IMR-90 (cell line): ENCODE data around the gene LDB2. TPM values are rescaled to one million over a fixed set of nuclear protein-coding genes. Genes with fewer than 3 reads are reported as not detected.

ENCODE experiments used
- ATAC-seq: fragments of 200-7000 bp; cut with Tn5 transposase; 2 replicates; pipeline ENCODE4 v1.9.1; 2020; ENCODE audit warnings: low read depth, mild to moderate bottlenecking, moderate library complexity
- BruUV-seq: library from RNA; stranded (reverse); fragments of 400-500 nt; replicated peaks from 2 replicates; lab custom pipeline; 2021; lab: Mats Ljungman, UMichigan
- CTCF ChIA-PET: fragments of 300-600 bp; formaldehyde crosslinking; extraction: SDS; loops from one replicate; lab custom pipeline; 2021; ENCODE audit warnings: antibody characterized with exemption; lab: Yijun Ruan, JAX
- POLR2A ChIA-PET: fragments of 300-600 bp; sonication (Branson Sonifier 250); formaldehyde crosslinking; loops from one replicate; lab custom pipeline; 2022; ENCODE audit warnings: antibody characterized with exemption; ENCODE audit not compliant: unreplicated experiment; lab: Charles Lee
- DNase-seq: peaks from one replicate; pipeline ENCODE4 v3.0.0; 2013
- H2AFZ ChIP-seq: replicated peaks from 2 replicates; pipeline ENCODE3; 2013; ENCODE audit warnings: low read length, mild to moderate bottlenecking; ENCODE audit not compliant: poor library complexity
- H2AK5ac ChIP-seq: 2 replicates; pipeline ENCODE4 v1.6.1; 2013; ENCODE audit warnings: low read depth, low read length, inconsistent platforms
- H2AK9ac ChIP-seq: replicated peaks from 2 replicates; pipeline ENCODE3; 2013; ENCODE audit warnings: mild to moderate bottlenecking, low read depth, low read length, moderate library complexity; ENCODE audit not compliant: poor library complexity
- H2BK120ac ChIP-seq: 2 replicates; pipeline ENCODE4 v1.6.1; 2013; ENCODE audit warnings: low read depth, low read length, inconsistent platforms
- H2BK15ac ChIP-seq: 3 replicates; pipeline ENCODE4 v1.6.1; 2013; ENCODE audit warnings: low read depth, low read length, inconsistent platforms
- H2BK20ac ChIP-seq: 2 replicates; pipeline ENCODE4 v1.6.1; 2013; ENCODE audit warnings: low read depth, mild to moderate bottlenecking, inconsistent platforms, low read length, moderate library complexity
- H2BK5ac ChIP-seq: 2 replicates; pipeline ENCODE4 v1.6.1; 2013; ENCODE audit warnings: mild to moderate bottlenecking, low read depth, low read length, inconsistent platforms; ENCODE audit not compliant: poor library complexity, severe bottlenecking
- H3K14ac ChIP-seq: replicated peaks from 2 replicates; pipeline ENCODE4 v1.6.1; 2013; ENCODE audit warnings: low read depth, low read length, inconsistent platforms
- H3K18ac ChIP-seq: 2 replicates; pipeline ENCODE4 v1.6.1; 2013; ENCODE audit warnings: low read depth, low read length, control low read depth
- H3K23ac ChIP-seq: 2 replicates; pipeline ENCODE4 v1.6.1; 2013; ENCODE audit warnings: low read depth, low read length, inconsistent platforms
- H3K27ac ChIP-seq: 2 replicates; pipeline ENCODE4 v1.5.1; 2013; ENCODE audit warnings: mild to moderate bottlenecking, control low read depth, low read length; ENCODE audit not compliant: insufficient read depth
- H3K27me3 ChIP-seq: 2 replicates; pipeline ENCODE4 v1.6.1; 2013; ENCODE audit warnings: low read length; ENCODE audit not compliant: control insufficient read depth, insufficient read depth
- H3K36me3 ChIP-seq: 2 replicates; pipeline ENCODE4 v1.6.1; 2013; ENCODE audit warnings: low read length, mixed read lengths; ENCODE audit not compliant: control insufficient read depth, insufficient read depth
- H3K4ac ChIP-seq: 2 replicates; pipeline ENCODE4 v1.6.1; 2013; ENCODE audit warnings: low read depth, low read length, inconsistent platforms
- H3K4me1 ChIP-seq: 2 replicates; pipeline ENCODE4 v1.6.1; 2013; ENCODE audit warnings: low read length, mixed read lengths; ENCODE audit not compliant: control insufficient read depth, insufficient read depth
- H3K4me2 ChIP-seq: 2 replicates; pipeline ENCODE4 v1.6.1; 2013; ENCODE audit warnings: low read depth, mild to moderate bottlenecking, control low read depth, low read length, moderate library complexity
- H3K4me3 ChIP-seq: 2 replicates; pipeline ENCODE4 v1.5.1; 2013; ENCODE audit warnings: low read depth, mild to moderate bottlenecking, control low read depth, low read length, moderate library complexity; ENCODE audit not compliant: insufficient read depth
- H3K56ac ChIP-seq: 2 replicates; pipeline ENCODE4 v1.6.1; 2013; ENCODE audit warnings: low read length, inconsistent platforms; ENCODE audit not compliant: insufficient read depth; ENCODE audit errors: extremely low read depth
- H3K79me1 ChIP-seq, 2 experiments: 2 replicates each; pipeline ENCODE4 v1.6.1; 2013; ENCODE audit warnings: low read length in 2 of 2, inconsistent platforms in 1 of 2, low read depth in 1 of 2
- H3K9ac ChIP-seq: 2 replicates; pipeline ENCODE4 v1.6.1; 2013; ENCODE audit warnings: low read depth, low read length, control low read depth
- H3K9me1 ChIP-seq: 2 replicates; pipeline ENCODE4 v1.6.1; 2013; ENCODE audit warnings: low read length, inconsistent platforms; ENCODE audit not compliant: insufficient read depth
- H3K9me3 ChIP-seq: 2 replicates; pipeline ENCODE4 v1.6.1; 2013; ENCODE audit warnings: low read length; ENCODE audit not compliant: control insufficient read depth, insufficient read depth
- H4K20me1 ChIP-seq: 2 replicates; pipeline ENCODE4 v1.6.1; 2013; ENCODE audit warnings: low read length, inconsistent platforms; ENCODE audit not compliant: insufficient read depth
- H4K5ac ChIP-seq: 2 replicates; pipeline ENCODE4 v1.6.1; 2013; ENCODE audit warnings: mild to moderate bottlenecking, low read depth, low read length, control low read depth
- H4K8ac ChIP-seq, 2 experiments: 2 replicates each; pipeline ENCODE4 v1.6.1; 2013; ENCODE audit warnings: low read depth in 2 of 2, low read length in 2 of 2, control low read depth in 1 of 2, inconsistent platforms in 1 of 2
- H4K91ac ChIP-seq: 2 replicates; pipeline ENCODE4 v1.6.1; 2013; ENCODE audit warnings: low read depth, low read length, inconsistent platforms; ENCODE audit not compliant: insufficient read depth
- BHLHE40 ChIP-seq: fragments of 150-350 bp; IDR thresholded peaks from 2 replicates; pipeline ENCODE4 v1.6.1; 2016; ENCODE audit warnings: mild to moderate bottlenecking, low read depth, low read length
- CEBPB ChIP-seq: IDR thresholded peaks from 2 replicates; pipeline ENCODE4 v1.6.1; 2012; ENCODE audit warnings: low read depth, low read length, improper control_type of control experiment
- CHD1 ChIP-seq: IDR thresholded peaks from 2 replicates; pipeline ENCODE4 v1.6.1; 2012; ENCODE audit warnings: low read depth, low read length, improper control_type of control experiment
- MAFK ChIP-seq: IDR thresholded peaks from 2 replicates; pipeline ENCODE4 v1.6.1; 2012; ENCODE audit warnings: low read depth, low read length, improper control_type of control experiment
- MAZ ChIP-seq: IDR thresholded peaks from 2 replicates; pipeline ENCODE4 v1.6.1; 2012; ENCODE audit warnings: low read depth, mild to moderate bottlenecking, low read length, improper control_type of control experiment, moderate library complexity, borderline replicate concordance
- POLR2A ChIP-seq: IDR thresholded peaks from 2 replicates; pipeline ENCODE4 v1.6.1; 2012; ENCODE audit warnings: mild to moderate bottlenecking, low read depth, low read length
- RCOR1 ChIP-seq: IDR thresholded peaks from 2 replicates; pipeline ENCODE4 v1.6.1; 2012; ENCODE audit warnings: mild to moderate bottlenecking, low read length, improper control_type of control experiment; ENCODE audit not compliant: insufficient replicate concordance
- SMC3 ChIP-seq: fragments of 150-350 bp; IDR thresholded peaks from 2 replicates; pipeline ENCODE4 v1.6.1; 2016; ENCODE audit warnings: low read depth, mild to moderate bottlenecking, antibody characterized with exemption, low read length, moderate library complexity
- USF2 ChIP-seq: fragments of 150-350 bp; IDR thresholded peaks from 2 replicates; pipeline ENCODE4 v1.6.1; 2017; ENCODE audit warnings: mild to moderate bottlenecking, antibody characterized with exemption, low read length, low read depth
- WGBS, 2 experiments: methylation state at CpG; one replicate each; pipeline versions ENCODE4 v1.1.5 to v1.1.7; 2013; ENCODE audit warnings: missing lambda C conversion rate in 2 of 2; ENCODE audit not compliant: insufficient read length in 1 of 2; ENCODE audit errors: extremely low coverage in 2 of 2; 5-methylcytosine and 5-hydroxymethylcytosine counted together
- dilution Hi-C: fragments of 300-500 bp; cut with HindIII; formaldehyde crosslinking; loops from one replicate; pipeline ENCODE4 v1.14.3; 2018; ENCODE audit warnings: low sequenced_read_pairs; ENCODE audit not compliant: unreplicated experiment
- in situ Hi-C: fragments of 300-500 bp; cut with MboI; formaldehyde crosslinking; loops from 3 replicates; pipeline ENCODE4 v1.14.3; 2019; ENCODE audit warnings: low sequenced_read_pairs, inconsistent platforms, mixed read lengths
- intact Hi-C: fragments of 100-400 bp; cut with micrococcal nuclease; formaldehyde crosslinking; loops from 2 replicates; pipeline ENCODE4 v1.10.0; 2022
- polyA plus RNA-seq, 3 experiments: library from polyadenylated mRNA; depleted of rRNA; stranded (reverse); fragments of >200 nt; gene quantifications; 2 replicates each; pipeline ENCODE4 v1.2.3, GENCODE V29; 2012; ENCODE audit warnings: low replicate concordance in 1 of 3
- total RNA-seq: library from RNA; depleted of rRNA; stranded (reverse); fragments of >200 nt; gene quantifications from 2 replicates; pipeline ENCODE4 v1.2.3, GENCODE V29; 2012
- TF ChIP-seq, protein P1 (sequence below): fragments of 150-350 bp; IDR thresholded peaks from 2 replicates; pipeline ENCODE4 v1.6.1; 2016; ENCODE audit warnings: low read depth, mild to moderate bottlenecking, low read length, moderate library complexity, borderline replicate concordance
- TF ChIP-seq, protein P2 (sequence below): conservative IDR thresholded peaks from 2 replicates; pipeline ENCODE4 v1.5.1; 2012; ENCODE audit warnings: mild to moderate bottlenecking, low read depth, low read length, improper control_type of control experiment

Gene LDB2
- total and polyA plus RNA-seq, 2 of the 4 experiments (the other 2 are of a cell fraction): 67.9 to 116 TPM

DNA sequence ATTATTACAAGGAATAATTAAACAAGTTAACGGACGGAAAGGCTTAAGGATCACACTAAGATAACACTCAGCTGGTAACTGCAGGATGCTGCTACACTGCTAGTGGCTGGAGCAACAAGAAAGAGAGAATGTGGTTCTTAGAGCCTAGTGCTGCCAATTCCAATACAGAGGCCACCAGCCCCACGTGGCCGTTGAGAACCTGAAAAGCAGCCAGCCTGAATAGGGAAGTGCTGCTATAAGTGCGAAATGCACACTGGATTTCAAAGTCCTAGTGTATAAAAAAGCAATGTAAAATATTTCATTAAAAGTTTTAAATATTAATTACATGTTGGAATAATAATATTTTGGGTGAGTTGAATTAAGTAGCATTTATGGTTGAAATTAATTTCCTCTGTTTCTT is 414.9 kb downstream of the LDB2 start:
- no peaks in the 10 kb centered on the region for H3K79me1 ChIP-seq
- H3K14ac ChIP-seq: no peak overlapping the region
- no peak for ATAC-seq
- no peaks in the 10 kb centered on the region for H3K4me1 ChIP-seq
- no peak overlapping the region for H3K56ac ChIP-seq
- dilution Hi-C loops (no loop called here), intact Hi-C loops (no loop called here), in situ Hi-C loops (no loop called here)
- no peak overlapping the region for H3K27ac ChIP-seq
- H3K4me3 ChIP-seq: no peak overlapping the region
- H3K9me3 ChIP-seq: no peaks in the 10 kb centered on the region
- H2BK15ac ChIP-seq: no peak overlapping the region
- H4K8ac ChIP-seq: no peak overlapping the region
- H2BK20ac ChIP-seq: no peak overlapping the region
- no peak overlapping the region for H2BK5ac ChIP-seq
- no peaks in the 10 kb centered on the region for H3K36me3 ChIP-seq
- H2AK9ac ChIP-seq: no peak overlapping the region
- H3K9me1 ChIP-seq: no peaks in the 10 kb centered on the region
- H2AFZ ChIP-seq: no peak overlapping the region
- H3K4ac ChIP-seq: no peak overlapping the region
- POLR2A ChIA-PET: interaction anchor here (0.6 kb wide), 1 partner anchor 104 kb away, joined by 3 read pairs; no protein-coding TSS in a partner anchor
- H2AK5ac ChIP-seq: no peak overlapping the region
- WGBS, 2 experiments: no CpG with 5 or more reads among the region's 5 CpGs
- CTCF ChIA-PET: no interaction called here
- no peak overlapping the region for H3K18ac ChIP-seq
- H3K4me2 ChIP-seq: no peak overlapping the region
- no peak overlapping the region for H4K91ac ChIP-seq
- no peak for DNase-seq
- no peak overlapping the region for H3K9ac ChIP-seq
- no peak overlapping the region for H2BK120ac ChIP-seq
- no peak overlapping the region for H3K23ac ChIP-seq
- H4K20me1 ChIP-seq: no peaks in the 10 kb centered on the region
- peaks cover 10% of the 10 kb centered on the region for H3K27me3 ChIP-seq
- no peak for TF ChIP-seq CEBPB
- no peak for TF ChIP-seq BHLHE40
- no peak for TF ChIP-seq RCOR1
- TF ChIP-seq POLR2A: no peak
- TF ChIP-seq, protein P1, sequence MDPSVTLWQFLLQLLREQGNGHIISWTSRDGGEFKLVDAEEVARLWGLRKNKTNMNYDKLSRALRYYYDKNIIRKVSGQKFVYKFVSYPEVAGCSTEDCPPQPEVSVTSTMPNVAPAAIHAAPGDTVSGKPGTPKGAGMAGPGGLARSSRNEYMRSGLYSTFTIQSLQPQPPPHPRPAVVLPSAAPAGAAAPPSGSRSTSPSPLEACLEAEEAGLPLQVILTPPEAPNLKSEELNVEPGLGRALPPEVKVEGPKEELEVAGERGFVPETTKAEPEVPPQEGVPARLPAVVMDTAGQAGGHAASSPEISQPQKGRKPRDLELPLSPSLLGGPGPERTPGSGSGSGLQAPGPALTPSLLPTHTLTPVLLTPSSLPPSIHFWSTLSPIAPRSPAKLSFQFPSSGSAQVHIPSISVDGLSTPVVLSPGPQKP: no peak
- TF ChIP-seq USF2: no peak
- TF ChIP-seq MAZ: no peak
- no peak for TF ChIP-seq CHD1
- no peak for TF ChIP-seq MAFK
- TF ChIP-seq, protein P2, sequence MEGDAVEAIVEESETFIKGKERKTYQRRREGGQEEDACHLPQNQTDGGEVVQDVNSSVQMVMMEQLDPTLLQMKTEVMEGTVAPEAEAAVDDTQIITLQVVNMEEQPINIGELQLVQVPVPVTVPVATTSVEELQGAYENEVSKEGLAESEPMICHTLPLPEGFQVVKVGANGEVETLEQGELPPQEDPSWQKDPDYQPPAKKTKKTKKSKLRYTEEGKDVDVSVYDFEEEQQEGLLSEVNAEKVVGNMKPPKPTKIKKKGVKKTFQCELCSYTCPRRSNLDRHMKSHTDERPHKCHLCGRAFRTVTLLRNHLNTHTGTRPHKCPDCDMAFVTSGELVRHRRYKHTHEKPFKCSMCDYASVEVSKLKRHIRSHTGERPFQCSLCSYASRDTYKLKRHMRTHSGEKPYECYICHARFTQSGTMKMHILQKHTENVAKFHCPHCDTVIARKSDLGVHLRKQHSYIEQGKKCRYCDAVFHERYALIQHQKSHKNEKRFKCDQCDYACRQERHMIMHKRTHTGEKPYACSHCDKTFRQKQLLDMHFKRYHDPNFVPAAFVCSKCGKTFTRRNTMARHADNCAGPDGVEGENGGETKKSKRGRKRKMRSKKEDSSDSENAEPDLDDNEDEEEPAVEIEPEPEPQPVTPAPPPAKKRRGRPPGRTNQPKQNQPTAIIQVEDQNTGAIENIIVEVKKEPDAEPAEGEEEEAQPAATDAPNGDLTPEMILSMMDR: no peak
- no peak for TF ChIP-seq SMC3
- BruUV-seq: no TSS peak
- H4K5ac ChIP-seq: no peak overlapping the region
